ENCODE data around the gene SENP2. TPM values are rescaled to one million over a fixed set of nuclear protein-coding genes. Genes with fewer than 3 reads are reported as not detected.
A peak's percentile ranks its signal among the peaks of the same experiment; 100 is the strongest.

Gene SENP2
- total and polyA plus RNA-seq, 4 donors, result 7.5 to 42.1 (median 20.4) TPM

- H3K9me3 ChIP-seq (ENCODE audit: control insufficient read depth in 4 of 4, insufficient read depth in 3 of 4, low read length in 3 of 4), result no peaks in the 10 kb centered on the region
- no peak overlapping the region for H3K27ac ChIP-seq (ENCODE audit: low read depth in 1 of 2, low read length in 1 of 2)
- H3K36me3 ChIP-seq (ENCODE audit: control insufficient read depth in 4 of 4, insufficient read depth in 4 of 4, low read length in 4 of 4), result peaks cover 9 to 27% (median 17%) of the 10 kb centered on the region in 4 donors
- H3K4me3 ChIP-seq, result no peak overlapping the region
- 92 to 94% methylated on average over 7 of the region's 7 CpGs for WGBS, 2 donors
- no peak for TF ChIP-seq CTCF (IDR thresholded peaks at IDR 0.05; ENCODE audit: control extremely low read depth, extremely low read depth)
- DNase-seq (peak; percentile 30 to 89 (median 86)), ATAC-seq (ENCODE audit: insufficient read depth, low FRiP score) (no peak)
- H3K9ac ChIP-seq (ENCODE audit: insufficient read depth in 1 of 2, low read length in 2 of 2), result no peak overlapping the region
- peaks cover 0 to 3% (median under 1%) of the 10 kb centered on the region in 5 donors for H3K4me1 ChIP-seq (ENCODE audit: control insufficient read depth in 5 of 5, insufficient read depth in 5 of 5, low read length in 5 of 5)
- H3K27me3 ChIP-seq (ENCODE audit: control insufficient read depth in 3 of 3, insufficient read depth in 3 of 3, low read length in 2 of 3), result no peaks in the 10 kb centered on the region
Observed at GRCh38 chr3:185623939-185624665, 38.0 kb downstream of the SENP2 start.

GRCh38 chr3:185625784-185626183 lies 39.7 kb downstream of the SENP2 start:
- Histone ChIP-seq H3K27ac (ENCODE audit: low read depth in 1 of 2, low read length in 1 of 2) (no peak overlapping the region), H3K36me3 (ENCODE audit: control insufficient read depth in 4 of 4, insufficient read depth in 4 of 4, low read length in 4 of 4) (peaks cover 9 to 25% (median 17%) of the 10 kb centered on the region in 4 donors), H3K9me3 (ENCODE audit: control insufficient read depth in 4 of 4, insufficient read depth in 3 of 4, low read length in 3 of 4) (no peaks in the 10 kb centered on the region), H3K27me3 (ENCODE audit: control insufficient read depth in 3 of 3, insufficient read depth in 3 of 3, low read length in 2 of 3) (no peaks in the 10 kb centered on the region), H3K9ac (ENCODE audit: insufficient read depth in 1 of 2, low read length in 2 of 2) (no peak overlapping the region), H3K4me3 (no peak overlapping the region), H3K4me1 (ENCODE audit: control insufficient read depth in 5 of 5, insufficient read depth in 5 of 5, low read length in 5 of 5) (peaks cover 2 to 18% (median 15%) of the 10 kb centered on the region in 5 donors)
- DNase-seq (no peak), ATAC-seq (ENCODE audit: insufficient read depth, low FRiP score) (no peak)
- WGBS, 2 donors, result 51 to 59% methylated on average over 1 of the region's 1 CpG
- no peak for TF ChIP-seq CTCF (IDR thresholded peaks at IDR 0.05; ENCODE audit: control extremely low read depth, extremely low read depth)

- Histone ChIP-seq H3K4me1 (ENCODE audit: control insufficient read depth in 5 of 5, insufficient read depth in 5 of 5, low read length in 5 of 5) (peaks cover 4 to 21% (median 15%) of the 10 kb centered on the region in 5 donors), H3K36me3 (ENCODE audit: control insufficient read depth in 4 of 4, insufficient read depth in 4 of 4, low read length in 4 of 4) (peaks cover 0 to 18% (median 12%) of the 10 kb centered on the region in 4 donors), H3K27ac (ENCODE audit: low read depth in 1 of 2, low read length in 1 of 2) (peak overlapping the region in 1 of 2 donors; percentile 84), H3K9me3 (ENCODE audit: control insufficient read depth in 4 of 4, insufficient read depth in 3 of 4, low read length in 3 of 4) (no peaks in the 10 kb centered on the region), H3K4me3 (no peak overlapping the region), H3K27me3 (ENCODE audit: control insufficient read depth in 3 of 3, insufficient read depth in 3 of 3, low read length in 2 of 3) (no peaks in the 10 kb centered on the region), H3K9ac (ENCODE audit: insufficient read depth in 1 of 2, low read length in 2 of 2) (peak overlapping the region in 1 of 2 donors; percentile 28)
- ATAC-seq (ENCODE audit: insufficient read depth, low FRiP score) (peak; percentile 82), DNase-seq (no peak)
- no peak for TF ChIP-seq CTCF (IDR thresholded peaks at IDR 0.05; ENCODE audit: control extremely low read depth, extremely low read depth)
- WGBS, 2 donors, result 71 to 80% methylated on average over 4 of the region's 4 CpGs
Observed at GRCh38 chr3:185629554-185630181, 43.6 kb downstream of the SENP2 start.

Measured in lung (tissue), 12 donors.